Right lobe of liver (tissue), 6 donors: ENCODE measurements around the gene METTL22. TPM values are rescaled to one million over a fixed set of nuclear protein-coding genes. Genes with fewer than 3 reads are reported as not detected.

Experiments used
- ATAC-seq, 4 donors: fragments of 200-7000 bp; cut with Tn5 transposase; one replicate each; pipeline ENCODE4 v1.9.1; 2020; ENCODE audit warnings: mild to moderate bottlenecking in 4 of 4, moderate library complexity in 4 of 4
- DNase-seq, 3 donors: peaks; one replicate each; pipeline ENCODE4 v3.0.0-alpha.2; 2020
- H3K27ac ChIP-seq, 3 donors: fragments of 200-600 bp; one replicate each; pipeline ENCODE4 v1.8.0; 2022
- H3K27me3 ChIP-seq, 2 donors: fragments of 200-600 bp; one replicate each; pipeline ENCODE4 v1.8.0; 2022
- H3K36me3 ChIP-seq, 4 donors: fragments of 200-600 bp; sonication (generic) in 1 of 4; one replicate each; pipeline versions ENCODE4 v1.5.1 to v1.8.0; 2017 to 2022; ENCODE audit warnings: control low read depth in 1 of 4
- H3K4me1 ChIP-seq, 4 donors: fragments of 200-600 bp; sonication (generic) in 1 of 4; one replicate each; pipeline versions ENCODE4 v1.5.1 to v1.8.0; 2017 to 2022; ENCODE audit warnings: control low read depth in 1 of 4
- H3K4me3 ChIP-seq, 3 donors: fragments of 200-600 bp; one replicate each; pipeline ENCODE4 v1.8.0; 2022
- H3K9me3 ChIP-seq, 4 donors: fragments of 200-600 bp; sonication (generic) in 1 of 4; one replicate each; pipeline versions ENCODE4 v1.5.1 to v1.8.0; 2017 to 2022; ENCODE audit warnings: control low read depth in 1 of 4
- CTCF ChIP-seq, 4 donors: fragments of 200-600 bp in 3 of 4; fragments of 450-650 bp in 1 of 4; IDR thresholded peaks; one replicate each; pipeline versions ENCODE4 v1.5.1 to v1.8.0; 2016 to 2022; ENCODE audit warnings: antibody characterized with exemption in 4 of 4, mild to moderate bottlenecking in 2 of 4
- POLR2A ChIP-seq: fragments of 450-650 bp; IDR thresholded peaks from one replicate; pipeline ENCODE4 v1.6.1; 2017; ENCODE audit warnings: antibody characterized with exemption, mild to moderate bottlenecking
- WGBS: methylation state at CpG from one replicate; pipeline ENCODE4 v1.1.6; 2018; ENCODE audit warnings: low coverage, low lambda C conversion rate; ENCODE audit not compliant: insufficient coverage; ENCODE audit errors: missing lambda C conversion rate; 5-methylcytosine and 5-hydroxymethylcytosine counted together
- intact Hi-C, 2 donors: fragments of 100-400 bp; cut with DNase I; formaldehyde crosslinking; loops; one replicate each; pipeline versions ENCODE4 v1.11.2 to v1.14.1; 2022
- total RNA-seq, 6 experiments: library from RNA; depleted of rRNA in 2 of 6; stranded (reverse); fragments of >200 nt in 2 of 6; fragmentation: NEBNext Ultra II Directional in 3 of 6; extraction: Animal tissue kit (Norgen Biotek cat#: 25700) in 3 of 6; gene quantifications; one replicate each; pipeline versions ENCODE4 v1.1.0 to v1.2.4, GENCODE V29; 2016 to 2023
- donor health status: DM: no; HTN: yes; CAD: no.
- donor health status: DM: no; HTN: no; CAD: no.
- donor health status: DM: no; HTN: no; CAD: no.
- donor health status: DM: no; HTN: yes; CAD: no.
- donor health status: DM: no; HTN: yes; CAD: no.

Gene METTL22
- total RNA-seq, 6 experiments from 2014 or later, result 11.3 to 15.2 (median 13.7) TPM

GRCh38 chr16:8611886-8612600 is 9.5 kb upstream of the METTL22 start:
- 85% methylated on average over 1 of the region's 1 CpG for WGBS
- Histone ChIP-seq H3K4me3 (no peak overlapping the region), H3K27me3 (no peaks in the 10 kb centered on the region), H3K36me3 (no peaks in the 10 kb centered on the region), H3K4me1 (no peaks in the 10 kb centered on the region), H3K9me3 (no peaks in the 10 kb centered on the region), H3K27ac (no peak overlapping the region)
- DNase-seq, result no peak
- intact Hi-C loops, result no loop called here
- TF ChIP-seq POLR2A (no peak), CTCF (IDR thresholded peaks at IDR 0.05) (no peak)
- ATAC-seq, result no peak

- ATAC-seq (no peak), DNase-seq (no peak)
- no peaks in the 10 kb centered on the region for H3K4me1 ChIP-seq
- intact Hi-C loops, result no loop called here
- H3K27me3 ChIP-seq, result no peaks in the 10 kb centered on the region
- TF ChIP-seq POLR2A (no peak), CTCF (IDR thresholded peaks at IDR 0.05) (no peak)
- no peaks in the 10 kb centered on the region for H3K36me3 ChIP-seq
- H3K27ac ChIP-seq, result no peak overlapping the region
- no peaks in the 10 kb centered on the region for H3K9me3 ChIP-seq
- 47% methylated on average over 9 of the region's 9 CpGs for WGBS
- H3K4me3 ChIP-seq, result no peak overlapping the region
Measured at GRCh38 chr16:8614435-8615029, 7.0 kb upstream of the METTL22 start.

- no peaks in the 10 kb centered on the region for H3K9me3 ChIP-seq
- H3K4me3 ChIP-seq, result no peak overlapping the region
- H3K27me3 ChIP-seq, result no peaks in the 10 kb centered on the region
- DNase-seq, result no peak
- H3K27ac ChIP-seq, result no peak overlapping the region
- no peak for ATAC-seq
- intact Hi-C loops, result no loop called here
- TF ChIP-seq POLR2A (no peak), CTCF (IDR thresholded peaks at IDR 0.05) (no peak)
- no peaks in the 10 kb centered on the region for H3K36me3 ChIP-seq
- 70% methylated on average over 5 of the region's 5 CpGs for WGBS
- H3K4me1 ChIP-seq, result peaks cover 0 to 6% (median 0%) of the 10 kb centered on the region in 4 donors
Measured at GRCh38 chr16:8619671-8620370, 1.7 kb upstream of the METTL22 start.

GRCh38 chr16:8620535-8620934 is 963 bp upstream of the METTL22 start:
- Histone ChIP-seq H3K4me1 (peaks cover 0 to 6% (median 0%) of the 10 kb centered on the region in 4 donors), H3K4me3 (no peak overlapping the region), H3K27ac (no peak overlapping the region), H3K27me3 (no peaks in the 10 kb centered on the region), H3K9me3 (no peaks in the 10 kb centered on the region), H3K36me3 (peaks cover 0 to 3% (median 0%) of the 10 kb centered on the region in 4 donors)
- intact Hi-C loops, result no loop called here
- TF ChIP-seq POLR2A, result no peak
- no peak for TF ChIP-seq CTCF (IDR thresholded peaks at IDR 0.05)
- DNase-seq (no peak), ATAC-seq (no peak)
- 75% methylated on average over 4 of the region's 6 CpGs for WGBS
